HEK293 (cell line): ENCODE measurements around the gene NSD1.

Experiments used
- BCL11A ChIP-seq: fragments of 450-650 bp; formaldehyde crosslinking; IDR thresholded peaks from 2 replicates; pipeline ENCODE4 v1.5.1; 2016; ENCODE audit warnings: low read depth, missing biosample characterization, missing genetic modification characterization
- CTCF ChIP-seq: fragments of 450-650 bp; formaldehyde crosslinking; IDR thresholded peaks from 2 replicates; pipeline ENCODE4 v1.5.1; 2016; ENCODE audit warnings: missing biosample characterization, missing genetic modification characterization
- GLI2 ChIP-seq: fragments of 450-650 bp; formaldehyde crosslinking; IDR thresholded peaks from 2 replicates; pipeline ENCODE4; 2017; ENCODE audit warnings: missing biosample characterization, missing genetic modification characterization, low read depth, borderline replicate concordance
- MYNN ChIP-seq: fragments of 450-650 bp; formaldehyde crosslinking; IDR thresholded peaks from 2 replicates; pipeline ENCODE4 v1.5.1; 2016; ENCODE audit warnings: missing biosample characterization, missing genetic modification characterization, borderline replicate concordance
- SP2 ChIP-seq: fragments of 450-650 bp; formaldehyde crosslinking; IDR thresholded peaks from 2 replicates; pipeline ENCODE4 v1.5.1; 2016; ENCODE audit warnings: missing biosample characterization, missing genetic modification characterization
- TCF7L2 ChIP-seq: IDR thresholded peaks from 2 replicates; pipeline ENCODE4 v1.6.1; 2011; ENCODE audit warnings: low read depth, mild to moderate bottlenecking, inconsistent platforms, low read length, moderate library complexity, borderline replicate concordance
- YY1 ChIP-seq: fragments of 450-650 bp; formaldehyde crosslinking; IDR thresholded peaks from 2 replicates; pipeline ENCODE4 v1.5.1; 2018; ENCODE audit warnings: missing biosample characterization, missing genetic modification characterization
- ZNF274 ChIP-seq, 2 experiments: fragments of 200-500 bp in 1 of 2; fragments of 450-650 bp in 1 of 2; sonication (Bioruptor generic) in 1 of 2; formaldehyde crosslinking in 1 of 2; IDR thresholded peaks; 2 replicates each; pipeline versions ENCODE4 v1.5.1 to v1.6.1; 2014 to 2016; ENCODE audit warnings: borderline replicate concordance in 1 of 2, inconsistent platforms in 1 of 2, low read length in 1 of 2, missing biosample characterization in 1 of 2, missing genetic modification characterization in 1 of 2
- ZNF362 ChIP-seq: fragments of 450-650 bp; formaldehyde crosslinking; IDR thresholded peaks from 2 replicates; pipeline ENCODE4 v1.5.1; 2016; ENCODE audit warnings: missing biosample characterization, missing genetic modification characterization
- ZNF530 ChIP-seq: fragments of 450-650 bp; formaldehyde crosslinking; IDR thresholded peaks from 2 replicates; pipeline ENCODE4 v1.5.1; 2016; ENCODE audit warnings: low read depth, missing biosample characterization, missing genetic modification characterization
- ZNF747 ChIP-seq: fragments of 450-650 bp; formaldehyde crosslinking; IDR thresholded peaks from 2 replicates; pipeline ENCODE4 v1.5.1; 2016; ENCODE audit warnings: missing biosample characterization, missing genetic modification characterization
- TF ChIP-seq, protein P1 (sequence below): fragments of 450-650 bp; formaldehyde crosslinking; IDR thresholded peaks from 2 replicates; pipeline ENCODE4 v1.5.1; 2016; ENCODE audit warnings: missing biosample characterization, missing genetic modification characterization
- TF ChIP-seq, protein P2 (sequence below): fragments of 450-650 bp; formaldehyde crosslinking; IDR thresholded peaks from 2 replicates; pipeline ENCODE4 v1.5.1; 2017; ENCODE audit warnings: missing biosample characterization, missing genetic modification characterization

DNA sequence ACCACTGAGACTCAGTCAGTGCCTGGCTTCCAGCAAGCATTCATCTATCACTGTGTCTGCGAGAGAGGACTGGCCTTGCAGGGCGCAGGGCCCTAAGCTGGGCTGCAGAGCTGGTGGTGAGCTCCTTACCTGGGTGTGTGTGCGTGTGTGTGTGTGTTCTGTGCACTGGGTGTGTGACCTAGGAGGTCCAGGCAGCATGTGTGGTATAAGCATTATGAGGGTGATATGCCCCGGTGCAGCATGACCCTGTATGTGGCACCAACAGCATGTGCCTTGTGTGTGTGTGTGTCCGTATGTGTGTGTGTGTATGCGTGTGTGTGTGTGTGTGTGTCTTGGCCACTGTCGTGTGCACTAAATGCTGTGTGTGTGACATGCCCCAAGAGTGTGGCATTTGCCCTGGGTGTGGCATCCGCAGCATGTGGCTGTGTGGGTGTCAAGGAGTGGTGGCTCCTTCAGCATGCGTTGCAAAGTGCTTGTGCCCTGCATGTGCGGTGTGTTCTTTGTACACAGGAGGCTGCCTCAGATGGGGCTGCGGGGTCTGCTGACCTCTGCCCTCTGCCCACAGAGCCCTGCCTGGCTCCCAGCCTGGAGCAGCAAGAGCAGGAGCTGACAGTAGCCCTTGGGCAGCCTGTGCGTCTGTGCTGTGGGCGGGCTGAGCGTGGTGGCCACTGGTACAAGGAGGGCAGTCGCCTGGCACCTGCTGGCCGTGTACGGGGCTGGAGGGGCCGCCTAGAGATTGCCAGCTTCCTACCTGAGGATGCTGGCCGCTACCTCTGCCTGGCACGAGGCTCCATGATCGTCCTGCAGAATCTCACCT lies 43.5 kb upstream of the NSD1 start:
- TF ChIP-seq ZNF274 (IDR thresholded peaks at IDR 0.05; ENCODE audit: low read length) (no peak), ZNF274 (tag by site-specific recombination; IDR thresholded peaks at IDR 0.05; ENCODE audit: borderline replicate concordance) (no peak), CTCF (tag by site-specific recombination) (no peak), GLI2 (tag by site-specific recombination) (no peak), YY1 (tag by site-specific recombination) (no peak), ZNF747 (tag by site-specific recombination) (no peak), MYNN (no peak), SP2 (tag by site-specific recombination) (no peak), TCF7L2 (no peak), ZNF530 (no peak), BCL11A (no peak; the same call in 1 of the 2 replicates), ZNF362 (tag by site-specific recombination) (no peak)
- TF ChIP-seq, protein P1, sequence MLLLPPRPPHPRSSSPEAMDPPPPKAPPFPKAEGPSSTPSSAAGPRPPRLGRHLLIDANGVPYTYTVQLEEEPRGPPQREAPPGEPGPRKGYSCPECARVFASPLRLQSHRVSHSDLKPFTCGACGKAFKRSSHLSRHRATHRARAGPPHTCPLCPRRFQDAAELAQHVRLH (tag by site-specific recombination), result no peak
- TF ChIP-seq, protein P2, sequence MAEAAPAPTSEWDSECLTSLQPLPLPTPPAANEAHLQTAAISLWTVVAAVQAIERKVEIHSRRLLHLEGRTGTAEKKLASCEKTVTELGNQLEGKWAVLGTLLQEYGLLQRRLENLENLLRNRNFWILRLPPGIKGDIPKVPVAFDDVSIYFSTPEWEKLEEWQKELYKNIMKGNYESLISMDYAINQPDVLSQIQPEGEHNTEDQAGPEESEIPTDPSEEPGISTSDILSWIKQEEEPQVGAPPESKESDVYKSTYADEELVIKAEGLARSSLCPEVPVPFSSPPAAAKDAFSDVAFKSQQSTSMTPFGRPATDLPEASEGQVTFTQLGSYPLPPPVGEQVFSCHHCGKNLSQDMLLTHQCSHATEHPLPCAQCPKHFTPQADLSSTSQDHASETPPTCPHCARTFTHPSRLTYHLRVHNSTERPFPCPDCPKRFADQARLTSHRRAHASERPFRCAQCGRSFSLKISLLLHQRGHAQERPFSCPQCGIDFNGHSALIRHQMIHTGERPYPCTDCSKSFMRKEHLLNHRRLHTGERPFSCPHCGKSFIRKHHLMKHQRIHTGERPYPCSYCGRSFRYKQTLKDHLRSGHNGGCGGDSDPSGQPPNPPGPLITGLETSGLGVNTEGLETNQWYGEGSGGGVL (tag by site-specific recombination), result no peak
